OCI-LY7 (cell line): ENCODE data around the gene RNF223. TPM values are rescaled to one million over a fixed set of nuclear protein-coding genes. Genes with fewer than 3 reads are reported as not detected.

Experiments used
- BruUV-seq: library from RNA; stranded (reverse); fragments of 400-500 nt; replicated peaks from 2 replicates; lab custom pipeline; 2021; lab: Mats Ljungman, UMichigan
- CTCF ChIA-PET: fragments of 300-600 bp; sonication (Branson Sonifier 250); formaldehyde crosslinking; loops from one replicate; lab custom pipeline; 2022; ENCODE audit warnings: antibody characterized with exemption; ENCODE audit not compliant: unreplicated experiment; lab: Charles Lee
- POLR2A ChIA-PET: fragments of 300-600 bp; sonication (Branson Sonifier 250); formaldehyde crosslinking; loops from one replicate; lab custom pipeline; 2022; ENCODE audit warnings: antibody characterized with exemption; lab: Charles Lee
- DNase-seq: peaks from one replicate; pipeline ENCODE4 v3.0.0-alpha.2; 2015; ENCODE audit warnings: low spot score
- H2AFZ ChIP-seq: fragments of 200-600 bp; sonication (generic), shearing (Covaris generic); 2 replicates; pipeline ENCODE4 v1.6.1; 2014; ENCODE audit warnings: mild to moderate bottlenecking, antibody characterized with exemption, low read length, moderate library complexity
- H3K27ac ChIP-seq: fragments of 200-600 bp; sonication (generic); 2 replicates; pipeline ENCODE4 v1.5.1; 2014; ENCODE audit warnings: mixed run types, low read depth, mild to moderate bottlenecking, moderate library complexity, low read length, inconsistent platforms; ENCODE audit not compliant: poor library complexity, severe bottlenecking
- H3K36me3 ChIP-seq: fragments of 200-600 bp; sonication (generic); 2 replicates; pipeline ENCODE4 v1.6.1; 2014; ENCODE audit warnings: mild to moderate bottlenecking, antibody characterized with exemption, low read length, moderate library complexity, mixed read lengths; ENCODE audit not compliant: insufficient read depth
- H3K4me1 ChIP-seq: fragments of 200-600 bp; sonication (generic); 2 replicates; pipeline ENCODE4 v1.5.1; 2014; ENCODE audit warnings: mild to moderate bottlenecking, low read length; ENCODE audit not compliant: insufficient read depth, poor library complexity, severe bottlenecking
- H3K4me2 ChIP-seq: fragments of 200-600 bp; sonication (generic); 2 replicates; pipeline ENCODE4 v1.6.1; 2014; ENCODE audit warnings: mild to moderate bottlenecking, low read length
- H3K4me3 ChIP-seq: fragments of 200-600 bp; sonication (generic); 2 replicates; pipeline ENCODE4 v1.5.1; 2014; ENCODE audit warnings: mild to moderate bottlenecking, low read depth, low read length; ENCODE audit not compliant: poor library complexity, severe bottlenecking
- H3K79me2 ChIP-seq: fragments of 200-600 bp; sonication (generic); 2 replicates; pipeline ENCODE4 v1.6.1; 2016; ENCODE audit warnings: low read depth, mild to moderate bottlenecking, low read length, moderate library complexity, mixed read lengths; ENCODE audit not compliant: insufficient read depth
- H3K9me2 ChIP-seq: fragments of 200-600 bp; sonication (generic); 2 replicates; pipeline ENCODE4 v1.6.1; 2016; ENCODE audit warnings: mild to moderate bottlenecking, low read length, mixed read lengths; ENCODE audit not compliant: insufficient read depth
- H3K9me3 ChIP-seq: fragments of 200-600 bp; sonication (generic); 2 replicates; pipeline ENCODE4 v1.6.1; 2014; ENCODE audit warnings: mild to moderate bottlenecking, mixed run types, low read length, mixed read lengths
- H4K20me1 ChIP-seq: fragments of 200-600 bp; sonication (generic); 2 replicates; pipeline ENCODE4 v1.6.1; 2014; ENCODE audit warnings: mild to moderate bottlenecking, antibody characterized with exemption, low read length, moderate library complexity, mixed read lengths; ENCODE audit not compliant: insufficient read depth
- CTCF ChIP-seq: fragments of 200-600 bp; sonication (generic); conservative IDR thresholded peaks from 2 replicates; pipeline ENCODE4 v1.5.1; 2014; ENCODE audit warnings: mild to moderate bottlenecking, antibody characterized with exemption, low read length, moderate library complexity, mixed read lengths
- EZH2phosphoT487 ChIP-seq: fragments of 200-600 bp; sonication (generic); IDR thresholded peaks from 2 replicates; pipeline ENCODE4 v1.6.1; 2018; ENCODE audit warnings: low read depth, borderline replicate concordance, mild to moderate bottlenecking, mixed run types, antibody characterized with exemption, low read length, moderate library complexity, mixed read lengths
- intact Hi-C: fragments of 100-400 bp; cut with micrococcal nuclease; formaldehyde crosslinking; loops from one replicate; pipeline ENCODE4 v1.10.0; 2022; ENCODE audit not compliant: unreplicated experiment
- total RNA-seq, 2 experiments: library from RNA; depleted of rRNA in 1 of 2; stranded (reverse); fragments of >200 nt in 1 of 2; shearing (Covaris generic) in 1 of 2; gene quantifications; 2 replicates each; pipeline ENCODE4 v1.2.3, GENCODE V29; 2014 to 2022

The RNF223 gene
- total RNA-seq, 2 experiments from 2014 or later, result not detected

GRCh38 chr1:1112237-1112985 lies 38.3 kb upstream of the RNF223 start:
- H3K36me3 ChIP-seq, result peaks cover 23% of the 10 kb centered on the region
- ChIA-PET POLR2A (interaction anchor here (0.7 kb wide), 1 partner anchor 36 kb away, joined by 3 read pairs; no protein-coding TSS in a partner anchor), CTCF (no interaction called here)
- peaks cover 7% of the 10 kb centered on the region; the same call in 1 of the 2 replicates for H3K9me3 ChIP-seq
- peaks cover 5% of the 10 kb centered on the region for H3K4me1 ChIP-seq
- no peak overlapping the region for H3K4me2 ChIP-seq
- TF ChIP-seq EZH2phosphoT487 (no peak), CTCF (no peak)
- intact Hi-C loops, result no loop called here
- H2AFZ ChIP-seq, result no peak overlapping the region
- H3K4me3 ChIP-seq, result no peak overlapping the region
- BruUV-seq, result no TSS peak
- no peaks in the 10 kb centered on the region for H4K20me1 ChIP-seq
- H3K79me2 ChIP-seq, result 0 out of 2 replicates have a peak, but pooled peaks cover 4% of the 10 kb centered on the region
- DNase-seq, result no peak
- no peaks in the 10 kb centered on the region for H3K9me2 ChIP-seq
- no peak overlapping the region for H3K27ac ChIP-seq

GRCh38 chr1:1111516-1112236 lies 37.6 kb upstream of the RNF223 start:
- Histone ChIP-seq H3K36me3 (peaks cover 23% of the 10 kb centered on the region), H3K4me1 (peaks cover 5% of the 10 kb centered on the region), H3K79me2 (0 out of 2 replicates have a peak, but pooled peaks cover 4% of the 10 kb centered on the region), H3K9me3 (peaks cover 7% of the 10 kb centered on the region; the same call in 1 of the 2 replicates), H3K4me3 (no peak overlapping the region), H2AFZ (no peak overlapping the region), H3K4me2 (no peak overlapping the region), H4K20me1 (no peaks in the 10 kb centered on the region), H3K27ac (no peak overlapping the region), H3K9me2 (no peaks in the 10 kb centered on the region)
- CTCF ChIA-PET, result no interaction called here
- no peak for TF ChIP-seq CTCF
- no peak for TF ChIP-seq EZH2phosphoT487
- BruUV-seq, result no TSS peak
- intact Hi-C loops, result no loop called here
- DNase-seq, result no peak
- POLR2A ChIA-PET, result no interaction called here
